Endothelial cell of umbilical vein (primary cell): ENCODE measurements around the gene PPFIA2.

Experiments used
- CTCF ChIP-seq, 2 donors: IDR thresholded peaks; 1 replicate in 1 of 2; 2 replicates in 1 of 2; pipeline ENCODE4 v1.5.1; 2011; ENCODE audit warnings: low read length in 2 of 2, mild to moderate bottlenecking in 2 of 2, moderate library complexity in 2 of 2, control low read depth in 1 of 2, inconsistent platforms in 1 of 2, low read depth in 1 of 2; ENCODE audit not compliant: insufficient read depth in 1 of 2; ENCODE audit errors: extremely low read depth in 1 of 2
- EZH2 ChIP-seq: IDR thresholded peaks from 2 replicates; pipeline ENCODE4 v1.6.1; 2012; ENCODE audit warnings: borderline replicate concordance, low read depth, mild to moderate bottlenecking, moderate library complexity, low read length, inconsistent platforms; ENCODE audit not compliant: severe bottlenecking
- FOS ChIP-seq: IDR thresholded peaks from 2 replicates; pipeline ENCODE4 v1.6.1; 2011; ENCODE audit warnings: mild to moderate bottlenecking, low read length, moderate library complexity, borderline replicate concordance; ENCODE audit not compliant: insufficient read depth
- GATA2 ChIP-seq: IDR thresholded peaks from 2 replicates; pipeline ENCODE4 v1.7.0; 2011; ENCODE audit warnings: low read depth, mild to moderate bottlenecking, moderate library complexity, mixed read lengths, low read length; ENCODE audit not compliant: insufficient read length, insufficient read depth
- JUN ChIP-seq: IDR thresholded peaks from 2 replicates; pipeline ENCODE4 v1.6.1; 2011; ENCODE audit warnings: borderline replicate concordance, low read depth; ENCODE audit not compliant: insufficient read length, insufficient read depth
- MYC ChIP-seq: IDR thresholded peaks from one replicate; pipeline ENCODE4 v1.6.1; 2011; ENCODE audit warnings: mild to moderate bottlenecking, low read depth, low read length
- POLR2A ChIP-seq: IDR thresholded peaks from 2 replicates; pipeline ENCODE4 v1.6.1; 2012; ENCODE audit warnings: low read depth, mild to moderate bottlenecking, control low read depth, low read length
- POLR2AphosphoS5 ChIP-seq: IDR thresholded peaks from 2 replicates; pipeline ENCODE4 v1.6.1; 2012; ENCODE audit warnings: low read depth, mild to moderate bottlenecking, control low read depth, low read length, moderate library complexity; ENCODE audit not compliant: insufficient read depth

GRCh38 chr12:81325086-81325485 lies 434.1 kb downstream of the PPFIA2 start:
- TF ChIP-seq EZH2 (no peak), JUN (no peak), MYC (no peak), CTCF (IDR thresholded peaks at IDR 0.05; ENCODE audit: extremely low read depth in 1 of 2, insufficient read depth in 1 of 2, low read depth in 1 of 2, low read length in 2 of 2) (no peak), FOS (no peak), POLR2A (no peak), GATA2 (no peak), POLR2AphosphoS5 (no peak)
